Measurements from ENCODE around the gene ITM2A.

The ITM2A gene

GRCh38 chrX:79330022-79330421, 37.1 kb downstream of the ITM2A start:
- no peak overlapping the region for H3K4me3 ChIP-seq
- H3K27ac ChIP-seq: no peak overlapping the region

GRCh38 chrX:79325263-79325958, 41.7 kb downstream of the ITM2A start:
- no peak overlapping the region for H3K4me3 ChIP-seq
- H3K27ac ChIP-seq: peak overlapping the region in 1 of 21 experiments; percentile 58
